H9 (cell line): ENCODE data around the gene SEC23A. TPM values are rescaled to one million over a fixed set of nuclear protein-coding genes. Genes with fewer than 3 reads are reported as not detected.

Experiments used
- DNase-seq: peaks from one replicate; pipeline ENCODE4 v3.0.0-alpha.2; 2017
- H2AFZ ChIP-seq: one replicate; pipeline ENCODE4 v1.6.1; 2013; ENCODE audit warnings: mild to moderate bottlenecking, low read length, control low read depth, moderate library complexity
- H2AK5ac ChIP-seq: 2 replicates; pipeline ENCODE4 v1.6.1; 2013; ENCODE audit warnings: low read length, control low read depth, mixed read lengths; ENCODE audit not compliant: insufficient read length
- H2BK120ac ChIP-seq: one replicate; pipeline ENCODE4 v1.6.1; 2013; ENCODE audit warnings: low read depth, mild to moderate bottlenecking, low read length, control low read depth, inconsistent platforms; ENCODE audit not compliant: poor library complexity, severe bottlenecking
- H2BK12ac ChIP-seq: 2 replicates; pipeline ENCODE4 v1.6.1; 2013; ENCODE audit warnings: low read length, control low read depth, mixed read lengths, low read depth; ENCODE audit not compliant: insufficient read length
- H2BK15ac ChIP-seq: 2 replicates; pipeline ENCODE4 v1.6.1; 2013; ENCODE audit warnings: low read depth, low read length, control low read depth
- H2BK20ac ChIP-seq: one replicate; pipeline ENCODE4 v1.6.1; 2013; ENCODE audit warnings: low read depth, mild to moderate bottlenecking, low read length, control low read depth, inconsistent platforms; ENCODE audit not compliant: poor library complexity, severe bottlenecking
- H2BK5ac ChIP-seq: 2 replicates; pipeline ENCODE4 v1.6.1; 2013; ENCODE audit warnings: low read length, control low read depth, mixed read lengths; ENCODE audit not compliant: insufficient read length
- H3K14ac ChIP-seq: 2 replicates; pipeline ENCODE4 v1.6.1; 2013; ENCODE audit warnings: low read length, control low read depth; ENCODE audit not compliant: insufficient read depth
- H3K18ac ChIP-seq: 2 replicates; pipeline ENCODE4 v1.6.1; 2013; ENCODE audit warnings: low read depth, mild to moderate bottlenecking, mixed read lengths, low read length, control low read depth; ENCODE audit not compliant: insufficient read length
- H3K23ac ChIP-seq: 2 replicates; pipeline ENCODE4 v1.6.1; 2013; ENCODE audit warnings: low read length, control low read depth, mixed read lengths, low read depth; ENCODE audit not compliant: insufficient read length
- H3K23me2 ChIP-seq: 2 replicates; pipeline ENCODE4 v1.6.1; 2013; ENCODE audit warnings: low read depth, mild to moderate bottlenecking, mixed read lengths, low read length, control low read depth; ENCODE audit not compliant: insufficient read length, poor library complexity, severe bottlenecking
- H3K27ac ChIP-seq: 2 replicates; pipeline ENCODE4 v1.5.1; 2013; ENCODE audit warnings: low read length, control low read depth, mixed read lengths, low read depth; ENCODE audit not compliant: insufficient read length
- H3K27me3 ChIP-seq: 2 replicates; pipeline ENCODE4 v1.6.1; 2013; ENCODE audit warnings: low read length, control low read depth, inconsistent platforms; ENCODE audit not compliant: insufficient read depth
- H3K4ac ChIP-seq: 2 replicates; pipeline ENCODE4 v1.6.1; 2013; ENCODE audit warnings: low read depth, mild to moderate bottlenecking, control low read depth, inconsistent platforms, low read length, moderate library complexity
- H3K4me1 ChIP-seq: 2 replicates; pipeline ENCODE4 v1.6.1; 2013; ENCODE audit warnings: low read length, control low read depth, inconsistent platforms; ENCODE audit not compliant: insufficient read depth
- H3K4me2 ChIP-seq: 2 replicates; pipeline ENCODE4 v1.6.1; 2013; ENCODE audit warnings: low read length, control low read depth, mixed read lengths; ENCODE audit not compliant: insufficient read length, insufficient read depth
- H3K56ac ChIP-seq: 2 replicates; pipeline ENCODE4 v1.6.1; 2013; ENCODE audit warnings: low read depth, mild to moderate bottlenecking, mixed read lengths, low read length, control low read depth; ENCODE audit not compliant: insufficient read length
- H3K79me1 ChIP-seq: 2 replicates; pipeline ENCODE4 v1.6.1; 2013; ENCODE audit warnings: low read depth, mild to moderate bottlenecking, moderate library complexity, low read length, control low read depth, inconsistent platforms; ENCODE audit not compliant: insufficient read depth, poor library complexity, severe bottlenecking
- H3K79me2 ChIP-seq: 2 replicates; pipeline ENCODE4 v1.6.1; 2013; ENCODE audit warnings: low read length, control low read depth, inconsistent platforms; ENCODE audit not compliant: insufficient read depth
- H3K9ac ChIP-seq: 2 replicates; pipeline ENCODE4 v1.6.1; 2013; ENCODE audit warnings: low read length, control low read depth, mixed read lengths; ENCODE audit not compliant: insufficient read length; ENCODE audit errors: extremely low read depth
- H3K9me3 ChIP-seq: one replicate; pipeline ENCODE4 v1.6.1; 2013; ENCODE audit warnings: low read depth, low read length, inconsistent platforms; ENCODE audit not compliant: control insufficient read depth
- H3T11ph ChIP-seq: one replicate; pipeline ENCODE4 v1.6.1; 2013; ENCODE audit warnings: mild to moderate bottlenecking, low read length, control low read depth, inconsistent platforms
- H4K20me1 ChIP-seq: one replicate; pipeline ENCODE4 v1.6.1; 2013; ENCODE audit not compliant: control insufficient read depth, insufficient read length, insufficient read depth
- H4K5ac ChIP-seq: 2 replicates; pipeline ENCODE4 v1.6.1; 2013; ENCODE audit warnings: low read depth, mild to moderate bottlenecking, mixed read lengths, low read length, control low read depth; ENCODE audit not compliant: insufficient read length
- H4K8ac ChIP-seq: replicated peaks from 2 replicates; pipeline ENCODE4 v1.6.1; 2013; ENCODE audit warnings: low read length, control low read depth, mixed read lengths, low read depth; ENCODE audit not compliant: insufficient read length
- H4K91ac ChIP-seq: 2 replicates; pipeline ENCODE4 v1.6.1; 2013; ENCODE audit warnings: low read depth, mild to moderate bottlenecking, moderate library complexity, mixed read lengths, low read length, control low read depth; ENCODE audit not compliant: insufficient read length
- H3K27ac Mint-ChIP-seq, 3 experiments: 2 replicates in 2 of 3; 3 replicates in 1 of 3; pipeline ENCODE4 v1.8.0; 2020 to 2021; ENCODE audit warnings: mixed read lengths in 3 of 3, mild to moderate bottlenecking in 1 of 3, moderate library complexity in 1 of 3
- H3K27me3 Mint-ChIP-seq: 2 replicates; pipeline ENCODE4 v1.8.0; 2021; ENCODE audit warnings: low read depth, mild to moderate bottlenecking, moderate library complexity, mixed read lengths
- H3K36me3 Mint-ChIP-seq, 3 experiments: 2 replicates in 2 of 3; 3 replicates in 1 of 3; pipeline ENCODE4 v1.8.0; 2020 to 2021; ENCODE audit warnings: low read depth in 3 of 3, mixed read lengths in 3 of 3; ENCODE audit not compliant: insufficient read depth in 1 of 3
- H3K4me1 Mint-ChIP-seq, 2 experiments: 2 replicates each; pipeline ENCODE4 v1.8.0; 2020; ENCODE audit warnings: mixed read lengths in 2 of 2
- H3K4me3 Mint-ChIP-seq, 2 experiments: 2 replicates in 1 of 2; 3 replicates in 1 of 2; pipeline ENCODE4 v1.8.0; 2020 to 2021; ENCODE audit warnings: mild to moderate bottlenecking in 2 of 2, mixed read lengths in 2 of 2, moderate library complexity in 1 of 2
- H3K9me3 Mint-ChIP-seq, 2 experiments: 2 replicates in 1 of 2; 3 replicates in 1 of 2; pipeline ENCODE4 v1.8.0; 2020; ENCODE audit warnings: mild to moderate bottlenecking in 2 of 2, mixed read lengths in 2 of 2, moderate library complexity in 1 of 2
- CTCF ChIP-seq: fragments of 200-600 bp; sonication (generic); conservative IDR thresholded peaks from 3 replicates; pipeline ENCODE4 v1.8.0; 2021; ENCODE audit warnings: antibody characterized with exemption, mild to moderate bottlenecking
- WGBS: extraction: QIAGEN DNeasy Blood & Tissue Kit; methylation state at CpG from one replicate; pipeline ENCODE4 v1.1.7; 2013; ENCODE audit warnings: missing lambda C conversion rate, low lambda C conversion rate, mixed read lengths; ENCODE audit not compliant: insufficient read length; ENCODE audit errors: extremely low coverage; 5-methylcytosine and 5-hydroxymethylcytosine counted together
- total RNA-seq: library from RNA; stranded (reverse); gene quantifications from 2 replicates; pipeline ENCODE4 v1.2.1, GENCODE V29; 2021

The SEC23A gene
- total RNA-seq, 1 experiment from 2014 or later = 55.3 TPM

DNA sequence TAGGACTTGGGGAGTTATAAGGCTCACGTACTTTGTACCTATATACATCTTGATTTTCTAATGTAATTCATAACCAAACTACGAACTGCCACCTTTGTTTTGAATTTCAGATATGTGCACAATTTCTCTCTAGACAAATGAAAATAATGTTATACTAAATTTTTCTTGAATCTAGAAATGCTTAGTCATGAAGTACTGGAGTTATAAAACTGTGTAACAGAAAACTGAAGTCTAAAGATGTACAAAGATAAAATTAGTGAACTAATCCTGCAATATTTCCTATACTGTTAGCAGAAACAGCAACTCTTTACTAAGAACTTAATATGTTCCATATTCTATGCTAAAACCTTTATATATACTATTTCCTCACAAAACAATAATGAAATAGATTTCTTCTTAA is 15.5 kb downstream of the SEC23A start:
- H3K9ac ChIP-seq = no peak overlapping the region
- no peaks in the 10 kb centered on the region for H3K4me1 Mint-ChIP-seq
- H3K4me1 ChIP-seq = no peaks in the 10 kb centered on the region
- no peak overlapping the region for H2BK12ac ChIP-seq
- H4K20me1 ChIP-seq = no peaks in the 10 kb centered on the region
- no peaks in the 10 kb centered on the region for H3K23me2 ChIP-seq
- no peak overlapping the region for H2AFZ ChIP-seq
- no peak overlapping the region for H2BK15ac ChIP-seq
- no peak overlapping the region for H2BK5ac ChIP-seq
- no peaks in the 10 kb centered on the region for H3K79me1 ChIP-seq
- H4K8ac ChIP-seq = no peak overlapping the region
- H3K9me3 ChIP-seq = no peaks in the 10 kb centered on the region
- DNase-seq = no peak
- no peak overlapping the region for H3K4me3 Mint-ChIP-seq
- H3T11ph ChIP-seq = no peak overlapping the region
- H3K27ac Mint-ChIP-seq = no peak overlapping the region
- no peaks in the 10 kb centered on the region for H3K27me3 ChIP-seq
- H3K23ac ChIP-seq = no peak overlapping the region
- H4K91ac ChIP-seq = no peak overlapping the region
- no peak overlapping the region for H3K4ac ChIP-seq
- H2AK5ac ChIP-seq = no peak overlapping the region
- H3K36me3 Mint-ChIP-seq = peaks cover 43 to 80% (median 78%) of the 10 kb centered on the region in 3 experiments
- H3K27ac ChIP-seq = no peak overlapping the region
- no peak overlapping the region for H2BK120ac ChIP-seq
- no peak for TF ChIP-seq CTCF
- no CpG with 5 or more reads among the region's 2 CpGs for WGBS
- no peak overlapping the region for H2BK20ac ChIP-seq
- no peaks in the 10 kb centered on the region for H3K79me2 ChIP-seq
- H3K9me3 Mint-ChIP-seq = no peaks in the 10 kb centered on the region
- no peak overlapping the region for H4K5ac ChIP-seq
- H3K27me3 Mint-ChIP-seq = no peaks in the 10 kb centered on the region
- H3K56ac ChIP-seq = no peak overlapping the region
- no peak overlapping the region for H3K4me2 ChIP-seq
- no peak overlapping the region for H3K18ac ChIP-seq
- no peak overlapping the region for H3K14ac ChIP-seq
